Psoas muscle (tissue), 8 donors: ENCODE measurements around the gene SPDYC. TPM values are rescaled to one million over a fixed set of nuclear protein-coding genes. Genes with fewer than 3 reads are reported as not detected.

Experiments used
- ATAC-seq, 4 donors: fragments of 200-7000 bp; cut with Tn5 transposase; one replicate each; pipeline ENCODE4 v1.9.1; 2020; ENCODE audit warnings: moderate library complexity in 3 of 4, mild to moderate bottlenecking in 2 of 4
- DNase-seq, 2 donors: peaks; one replicate each; pipeline ENCODE4 v3.0.0-alpha.2; 2020
- H3K27ac ChIP-seq: fragments of 200-600 bp; one replicate; pipeline ENCODE4 v1.8.0; 2022
- H3K27me3 ChIP-seq, 3 donors: fragments of 200-600 bp in 1 of 3; one replicate each; pipeline versions ENCODE4 v1.6.1 to v1.8.0; 2013 to 2022; ENCODE audit warnings: low read length in 2 of 3, mild to moderate bottlenecking in 2 of 3, moderate library complexity in 1 of 3; ENCODE audit not compliant: insufficient read depth in 3 of 3
- H3K36me3 ChIP-seq, 2 donors: fragments of 200-600 bp in 1 of 2; one replicate each; pipeline versions ENCODE4 v1.6.1 to v1.8.0; 2013 to 2022; ENCODE audit warnings: low read depth in 1 of 2, mild to moderate bottlenecking in 1 of 2, moderate library complexity in 1 of 2; ENCODE audit not compliant: insufficient read depth in 1 of 2
- H3K4me1 ChIP-seq: fragments of 200-600 bp; one replicate; pipeline ENCODE4 v1.8.0; 2022
- H3K4me3 ChIP-seq: fragments of 200-600 bp; one replicate; pipeline ENCODE4 v1.8.0; 2022; ENCODE audit warnings: mild to moderate bottlenecking
- H3K9me3 ChIP-seq: fragments of 200-600 bp; one replicate; pipeline ENCODE4 v1.8.0; 2022
- CTCF ChIP-seq: fragments of 200-600 bp; IDR thresholded peaks from one replicate; pipeline ENCODE4 v1.8.0; 2022; ENCODE audit warnings: antibody characterized with exemption
- WGBS, 3 donors: extraction: QIAGEN DNeasy Blood & Tissue Kit; methylation state at CpG; one replicate each; pipeline versions ENCODE4 v1.1.6 to v1.1.7; 2013; 5-methylcytosine and 5-hydroxymethylcytosine counted together
- intact Hi-C, 2 donors: fragments of 100-400 bp; cut with DNase I; formaldehyde crosslinking; loops; one replicate each; pipeline versions ENCODE4 v1.11.0 to v1.14.2; 2022
- polyA plus RNA-seq, 3 donors: library from polyadenylated mRNA; stranded (reverse); fragments of 200-250 nt; gene quantifications; one replicate each; pipeline ENCODE4 v1.2.3, GENCODE V29; 2013
- total RNA-seq, 4 donors: library from RNA; stranded (reverse); fragmentation: NEBNext Ultra II Directional in 2 of 4; extraction: Animal tissue kit (Norgen Biotek cat#: 25700) in 2 of 4; gene quantifications; one replicate each; pipeline versions ENCODE4 v1.2.1 to v1.2.4, GENCODE V29; 2021 to 2023
- donor health status: healthy with polysubstance abuse.
- donor health status: DM: no; HTN: no; CAD: no; lungs with moderate emphysema.
- donor health status: Bipolar disorder and iron deficiency.
- donor health status: healthy.
- donor health status: DM: yes; HTN: yes; CAD: no.
- donor health status: DM: no; HTN: no; CAD: no.
- donor health status: DM: no; HTN: no; CAD: no.
- donor health status: DM: yes; HTN: yes; CAD: no.

SPDYC gene
- total and polyA plus RNA-seq, 7 donors, result not detected

GRCh38 chr11:65214212-65214845 lies 44.3 kb downstream of the SPDYC start:
- Histone ChIP-seq H3K27me3 (no peaks in the 10 kb centered on the region), H3K36me3 (peaks cover 0 to 28% of the 10 kb centered on the region in 2 donors), H3K4me1 (no peaks in the 10 kb centered on the region), H3K4me3 (no peak overlapping the region), H3K27ac (no peak overlapping the region), H3K9me3 (no peaks in the 10 kb centered on the region)
- intact Hi-C loops, result no loop called here
- ATAC-seq (peak in 2 of 4 donors; percentile 9 to 14), DNase-seq (no peak)
- TF ChIP-seq CTCF, result no peak
- 73 to 81% (median 75%) methylated on average over 16 of the region's 16 CpGs for WGBS, 3 donors

GRCh38 chr11:65215441-65216076 lies 45.5 kb downstream of the SPDYC start:
- TF ChIP-seq CTCF, result no peak
- 89 to 95% (median 89%) methylated on average over 24 of the region's 24 CpGs for WGBS, 3 donors
- ATAC-seq, result no peak

GRCh38 chr11:65216830-65217229 lies 46.8 kb downstream of the SPDYC start:
- DNase-seq, result no peak
- WGBS, 3 donors, result 86 to 92% (median 91%) methylated on average over 5 to 6 of the region's 6 CpGs
- intact Hi-C loops, result no loop called here

More at GRCh38 chr11:65215441-65216076, 45.5 kb downstream of the SPDYC start:
- intact Hi-C loops, result no loop called here
- Histone ChIP-seq H3K27ac (no peak overlapping the region), H3K4me3 (no peak overlapping the region), H3K36me3 (peaks cover 0 to 16% of the 10 kb centered on the region in 2 donors), H3K4me1 (no peaks in the 10 kb centered on the region), H3K9me3 (no peaks in the 10 kb centered on the region), H3K27me3 (no peaks in the 10 kb centered on the region)
- no peak for DNase-seq

GRCh38 chr11:65217441-65218423 lies 47.7 kb downstream of the SPDYC start:
- no peak for TF ChIP-seq CTCF
- ATAC-seq (no peak), DNase-seq (no peak)
- H3K4me3 ChIP-seq, result no peak overlapping the region
- no peak overlapping the region for H3K27ac ChIP-seq
- intact Hi-C loops, result no loop called here
- no peaks in the 10 kb centered on the region for H3K27me3 ChIP-seq
- WGBS, 3 donors, result 76 to 82% (median 78%) methylated on average over 19 of the region's 19 CpGs
- H3K4me1 ChIP-seq, result no peaks in the 10 kb centered on the region
- no peaks in the 10 kb centered on the region for H3K36me3 ChIP-seq
- H3K9me3 ChIP-seq, result no peaks in the 10 kb centered on the region

More at GRCh38 chr11:65216830-65217229, 46.8 kb downstream of the SPDYC start:
- no peak overlapping the region for H3K27ac ChIP-seq
- TF ChIP-seq CTCF, result no peak
- no peak for ATAC-seq
- peaks cover 0 to 3% of the 10 kb centered on the region in 2 donors for H3K36me3 ChIP-seq
- H3K4me1 ChIP-seq, result no peaks in the 10 kb centered on the region
- no peak overlapping the region for H3K4me3 ChIP-seq
- H3K9me3 ChIP-seq, result no peaks in the 10 kb centered on the region
- H3K27me3 ChIP-seq, result no peaks in the 10 kb centered on the region
